Omental fat pad (tissue), 4 donors: ENCODE results near the gene TNIK. TPM values are rescaled to one million over a fixed set of nuclear protein-coding genes. Genes with fewer than 3 reads are reported as not detected.

ENCODE experiments used
- ATAC-seq: fragments of 150-250 bp; one replicate; pipeline ENCODE4 v1.9.1; 2016; ENCODE audit warnings: mild to moderate bottlenecking, moderate library complexity; ENCODE audit not compliant: low FRiP score
- DNase-seq: peaks from one replicate; pipeline ENCODE4 v3.0.0-alpha.2; 2019; ENCODE audit warnings: low spot score
- total RNA-seq, 4 donors: library from RNA; depleted of rRNA; stranded (reverse); fragments of >200 nt; gene quantifications; one replicate each; pipeline ENCODE4 v1.1.0, GENCODE V29; 2016
- TF ChIP-seq, protein P1 (sequence below), 3 donors: fragments of 450-650 bp; IDR thresholded peaks; one replicate each; pipeline ENCODE4 v1.5.1; 2016 to 2017; ENCODE audit warnings: antibody characterized with exemption in 3 of 3, mild to moderate bottlenecking in 3 of 3, moderate library complexity in 2 of 3

The TNIK gene
- total RNA-seq, 4 donors from 2014 or later, result 3.9 to 12.8 (median 6.5) TPM

DNA sequence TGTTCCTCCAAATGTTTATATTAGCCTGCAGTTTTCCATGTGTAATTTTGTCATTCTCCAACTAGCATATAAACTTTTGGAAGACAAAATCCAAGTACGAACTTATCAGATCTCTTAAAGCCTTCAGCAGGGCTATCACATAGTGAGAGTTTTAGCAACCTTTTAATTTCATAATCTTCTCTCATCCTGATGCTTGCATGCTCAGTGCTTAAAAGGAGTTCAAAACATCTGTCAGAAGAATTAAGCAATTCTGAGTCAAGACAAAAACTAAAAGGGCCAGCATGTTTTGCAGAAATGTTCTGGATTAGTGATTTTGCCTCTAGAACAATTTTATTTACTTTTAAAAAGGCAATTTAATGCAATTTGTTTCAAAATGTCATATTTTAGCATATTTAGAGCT, 360.3 kb downstream of the TNIK start:
- ATAC-seq, result peak; percentile 62
- TF ChIP-seq, protein P1, sequence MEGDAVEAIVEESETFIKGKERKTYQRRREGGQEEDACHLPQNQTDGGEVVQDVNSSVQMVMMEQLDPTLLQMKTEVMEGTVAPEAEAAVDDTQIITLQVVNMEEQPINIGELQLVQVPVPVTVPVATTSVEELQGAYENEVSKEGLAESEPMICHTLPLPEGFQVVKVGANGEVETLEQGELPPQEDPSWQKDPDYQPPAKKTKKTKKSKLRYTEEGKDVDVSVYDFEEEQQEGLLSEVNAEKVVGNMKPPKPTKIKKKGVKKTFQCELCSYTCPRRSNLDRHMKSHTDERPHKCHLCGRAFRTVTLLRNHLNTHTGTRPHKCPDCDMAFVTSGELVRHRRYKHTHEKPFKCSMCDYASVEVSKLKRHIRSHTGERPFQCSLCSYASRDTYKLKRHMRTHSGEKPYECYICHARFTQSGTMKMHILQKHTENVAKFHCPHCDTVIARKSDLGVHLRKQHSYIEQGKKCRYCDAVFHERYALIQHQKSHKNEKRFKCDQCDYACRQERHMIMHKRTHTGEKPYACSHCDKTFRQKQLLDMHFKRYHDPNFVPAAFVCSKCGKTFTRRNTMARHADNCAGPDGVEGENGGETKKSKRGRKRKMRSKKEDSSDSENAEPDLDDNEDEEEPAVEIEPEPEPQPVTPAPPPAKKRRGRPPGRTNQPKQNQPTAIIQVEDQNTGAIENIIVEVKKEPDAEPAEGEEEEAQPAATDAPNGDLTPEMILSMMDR (IDR thresholded peaks at IDR 0.05), result no peak
- no peak for DNase-seq

- TF ChIP-seq, protein P1 (IDR thresholded peaks at IDR 0.05), result no peak
- DNase-seq, result no peak
- ATAC-seq, result no peak
Observed at GRCh38 chr3:171095063-171095462, 365.1 kb downstream of the TNIK start.

DNA sequence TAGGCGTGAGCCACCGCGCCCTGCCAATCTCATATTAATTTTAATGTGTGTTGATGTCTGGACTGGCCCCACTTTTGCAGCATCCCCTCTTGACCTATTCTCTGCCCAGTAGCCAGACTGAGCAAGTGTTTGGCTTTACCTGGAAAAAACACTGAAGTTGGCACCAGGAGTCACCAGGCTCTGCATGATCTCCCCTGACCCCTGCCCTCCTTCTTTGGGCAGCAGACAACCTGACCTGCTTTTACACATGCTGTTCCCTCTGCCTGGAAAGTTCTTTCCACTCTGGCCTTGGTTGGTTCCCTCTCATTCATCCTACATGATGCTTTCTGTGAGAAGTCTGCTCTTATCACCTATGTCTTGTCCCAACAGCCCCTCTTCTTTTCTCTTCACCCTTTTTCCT, 365.8 kb downstream of the TNIK start:
- DNase-seq (no peak), ATAC-seq (no peak)
- TF ChIP-seq, protein P1 (IDR thresholded peaks at IDR 0.05), result no peak

GRCh38 chr3:171093462-171093861, 366.7 kb downstream of the TNIK start:
- no peak for DNase-seq
- ATAC-seq, result no peak
- TF ChIP-seq, protein P1 (IDR thresholded peaks at IDR 0.05), result no peak

DNA sequence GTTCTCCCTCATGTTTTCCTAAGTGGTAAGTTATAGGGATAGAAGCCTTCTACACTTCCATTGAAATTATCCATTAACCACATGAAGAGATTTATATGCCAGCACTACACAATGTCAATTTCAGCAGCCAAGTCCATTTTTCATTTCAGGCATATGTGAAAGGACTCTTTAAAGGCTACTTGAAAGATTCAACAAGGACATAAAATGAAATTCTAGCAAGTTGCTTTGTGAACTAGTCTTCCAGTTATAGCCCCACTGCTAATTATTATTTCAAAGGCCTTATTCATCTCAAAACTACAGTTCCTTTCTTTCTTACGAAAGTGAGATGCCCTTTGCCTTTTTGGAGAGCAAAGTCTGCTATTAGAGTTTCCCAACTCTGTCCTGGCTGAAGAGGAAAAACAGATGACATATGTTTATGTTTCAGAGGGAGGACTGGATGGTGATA, 367.7 kb downstream of the TNIK start:
- no peak for ATAC-seq
- no peak for DNase-seq
- TF ChIP-seq, protein P1 (IDR thresholded peaks at IDR 0.05), result no peak

DNA sequence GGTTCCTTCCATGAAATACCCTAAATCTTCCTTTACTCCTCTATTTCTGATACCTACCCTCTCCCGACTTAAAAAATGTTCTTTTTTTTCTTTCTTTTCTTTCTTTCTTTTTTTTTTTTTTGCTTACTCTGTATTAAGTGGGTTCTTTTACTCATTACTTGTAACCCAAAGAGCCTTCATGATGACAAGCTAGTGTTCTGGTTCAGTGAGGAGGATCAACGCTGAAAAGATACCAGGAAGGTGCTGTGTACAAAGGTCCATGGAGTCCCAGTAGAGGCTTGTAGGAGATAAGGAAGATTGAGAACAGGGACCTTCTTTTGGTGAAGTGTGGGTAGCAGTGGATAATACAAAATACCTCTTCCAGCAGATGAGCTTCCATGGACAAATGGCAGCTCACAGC, 369.9 kb downstream of the TNIK start:
- no peak for DNase-seq
- ATAC-seq, result no peak
- TF ChIP-seq, protein P1 (IDR thresholded peaks at IDR 0.05), result no peak

GRCh38 chr3:171088964-171089754, 371.0 kb downstream of the TNIK start:
- TF ChIP-seq, protein P1 (IDR thresholded peaks at IDR 0.05), result no peak
- DNase-seq (no peak), ATAC-seq (peak; percentile 88)
